Suppressor macrophage treated with lipopolysaccharide for 1 hour (primary cell): ENCODE data around the gene PBX3.

ENCODE experiments used
- DNase-seq, 3 donors: peaks; one replicate each; pipeline ENCODE4 v3.0.0-alpha.2; 2020 to 2022

Gene PBX3

GRCh38 chr9:125823874-125824406 is 76.8 kb downstream of the PBX3 start:
- DNase-seq = peak; percentile 9 to 50 (median 29)

DNA sequence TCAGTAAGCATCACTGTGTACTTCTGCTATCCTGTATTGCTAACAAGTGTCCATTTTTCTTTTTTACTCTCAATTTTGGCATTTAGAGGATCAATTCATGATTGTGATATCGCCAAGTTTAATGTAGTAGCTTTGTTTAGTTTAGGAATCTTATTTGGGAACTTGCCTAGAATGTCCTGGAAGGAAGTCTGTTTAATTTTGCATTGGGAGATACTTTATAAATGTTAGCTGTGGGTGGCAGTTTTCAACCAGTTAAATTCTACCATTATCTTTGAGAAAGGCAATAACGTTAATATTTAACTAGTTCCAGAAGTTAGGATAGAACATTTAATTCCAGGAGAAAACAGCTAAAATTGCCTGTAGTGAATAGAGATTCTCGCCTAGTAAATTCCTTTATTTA is 78.6 kb downstream of the PBX3 start:
- no peak for DNase-seq

- DNase-seq = no peak
Measured at GRCh38 chr9:125826850-125827249, 79.7 kb downstream of the PBX3 start.

DNA sequence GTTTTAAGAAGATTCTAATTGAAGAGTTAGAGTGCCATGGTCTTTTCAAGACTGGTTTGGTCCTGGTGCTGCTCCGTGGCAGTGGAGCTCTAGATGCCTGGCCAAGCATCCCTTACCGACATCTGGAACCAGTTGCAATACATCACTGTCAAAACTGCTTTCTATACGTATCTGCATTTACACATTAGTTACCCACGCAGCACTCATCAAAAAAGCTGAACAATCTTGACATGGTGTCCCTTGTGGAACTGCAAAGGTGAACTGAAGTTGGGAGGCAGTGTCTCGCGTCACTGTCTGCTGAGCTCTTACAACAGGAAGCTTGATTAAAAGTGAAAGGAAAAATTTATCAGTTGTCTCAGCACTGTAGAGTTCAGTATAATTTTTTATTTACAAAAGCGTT is 82.6 kb downstream of the PBX3 start:
- peak; percentile 54 to 61 (median 59) for DNase-seq

- DNase-seq = peak; percentile 8 to 20 (median 17)
Measured at GRCh38 chr9:125831054-125831453, 83.9 kb downstream of the PBX3 start.

DNA sequence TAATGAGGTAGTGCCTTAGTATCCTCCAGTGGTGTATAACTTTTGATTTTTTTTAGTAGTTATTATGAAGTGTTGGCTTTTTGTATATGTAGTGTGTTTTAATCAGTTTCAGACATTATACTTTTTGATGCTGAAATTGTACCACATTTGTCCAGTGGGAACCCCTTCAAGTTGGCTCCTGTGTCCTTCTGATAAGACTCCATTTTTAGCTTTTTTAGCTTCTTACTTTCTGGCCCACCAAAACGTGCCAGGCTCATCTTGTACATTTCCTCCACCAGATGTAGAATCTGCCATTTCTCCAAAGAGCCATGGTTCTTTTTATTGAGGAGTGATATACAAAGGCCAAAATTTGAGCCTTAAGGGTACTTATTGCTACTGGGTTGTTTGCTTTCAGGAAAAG is 84.4 kb downstream of the PBX3 start:
- DNase-seq = no peak

DNA sequence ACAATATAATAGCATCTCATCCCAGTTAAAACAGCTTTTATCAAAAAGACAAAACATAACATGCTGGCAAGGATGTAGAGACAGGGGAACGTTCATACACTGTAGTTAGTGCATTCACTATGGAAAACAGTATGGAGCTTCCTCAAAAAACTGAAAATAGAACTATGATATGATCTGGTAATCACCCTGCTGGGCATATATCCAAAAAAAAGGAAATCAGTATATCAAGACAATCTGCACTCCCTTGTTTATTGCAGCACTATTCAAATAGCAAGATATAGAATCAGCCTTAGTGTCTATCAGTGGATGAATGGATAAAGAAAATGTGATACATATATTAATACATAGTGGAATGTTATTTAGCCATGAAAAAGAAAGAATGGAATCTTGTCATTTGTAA is 88.5 kb downstream of the PBX3 start:
- DNase-seq = peak in 1 of 3 donors; percentile 27

GRCh38 chr9:125839317-125839716 is 92.1 kb downstream of the PBX3 start:
- peak; percentile 19 to 66 (median 63) for DNase-seq

GRCh38 chr9:125841444-125841843 is 94.3 kb downstream of the PBX3 start:
- no peak for DNase-seq

DNA sequence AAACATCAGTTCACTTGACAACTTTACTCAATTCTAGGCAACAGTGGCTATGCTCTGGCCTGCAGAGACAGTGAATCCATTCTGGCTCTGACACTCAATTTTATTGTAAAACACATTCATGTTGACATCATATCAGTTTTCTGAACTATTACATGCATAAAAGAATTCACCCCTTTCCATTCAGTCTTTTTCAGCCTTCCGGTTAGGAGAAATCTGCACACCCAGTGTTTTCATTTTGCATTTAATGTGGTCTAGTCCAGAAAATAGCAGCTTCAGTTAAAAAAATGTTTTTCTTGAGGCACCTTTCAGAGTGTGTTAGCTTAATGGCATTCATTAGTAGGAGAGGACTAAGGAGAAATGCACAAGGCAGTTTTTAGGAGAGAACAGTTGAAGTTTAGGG is 95.1 kb downstream of the PBX3 start:
- DNase-seq = no peak

DNA sequence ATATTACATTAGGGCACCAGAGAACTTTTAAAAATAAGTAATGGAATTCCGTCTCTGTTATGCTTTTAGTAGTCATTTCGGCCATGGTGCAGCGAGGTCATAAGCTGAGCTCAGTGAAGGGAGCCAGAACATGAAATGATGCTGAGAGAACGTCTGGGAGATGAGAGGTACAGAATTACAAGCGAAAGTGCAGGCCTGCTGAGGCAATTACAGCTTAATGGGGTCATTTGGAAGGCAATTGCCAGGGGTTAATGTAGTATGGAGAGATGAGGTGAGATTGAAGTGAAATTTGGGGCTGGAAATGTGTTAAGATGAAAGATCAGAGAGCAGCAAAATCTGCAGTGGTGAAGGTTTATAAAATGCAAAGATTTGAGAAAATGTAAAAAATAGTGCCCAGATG is 96.5 kb downstream of the PBX3 start:
- DNase-seq = no peak

GRCh38 chr9:125844611-125845010 is 97.4 kb downstream of the PBX3 start:
- DNase-seq = no peak

GRCh38 chr9:125845271-125845808 is 98.2 kb downstream of the PBX3 start:
- DNase-seq = no peak

- DNase-seq = no peak
Measured at GRCh38 chr9:125847735-125848134, 100.6 kb downstream of the PBX3 start.

DNA sequence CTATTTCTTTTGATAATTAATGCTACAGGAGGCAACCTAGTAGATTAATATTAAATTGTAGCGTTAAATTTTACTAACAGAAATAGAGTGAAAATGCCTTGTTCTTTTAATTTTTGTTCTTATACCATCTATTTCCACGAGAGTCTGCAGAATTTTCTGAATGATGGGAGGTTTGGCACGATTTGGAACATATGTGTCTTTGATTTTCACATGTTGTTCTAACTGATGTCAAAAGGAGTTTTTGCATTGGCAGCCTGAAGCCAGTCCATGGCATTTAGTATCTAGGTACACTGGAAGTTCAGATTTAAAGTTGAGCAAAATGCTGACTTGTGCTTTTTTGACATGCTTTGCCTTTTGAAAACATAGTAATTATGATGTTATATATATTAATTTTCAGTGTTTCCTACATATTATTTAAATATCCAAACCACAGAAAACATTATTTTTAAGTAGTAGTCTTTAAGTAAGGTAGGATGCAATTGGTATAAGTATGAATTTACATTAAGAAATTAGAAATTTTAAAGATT is 103.0 kb downstream of the PBX3 start:
- no peak for DNase-seq

GRCh38 chr9:125850763-125851162 is 103.6 kb downstream of the PBX3 start:
- no peak for DNase-seq

- no peak for DNase-seq
Measured at GRCh38 chr9:125851979-125852378, 104.8 kb downstream of the PBX3 start.

- DNase-seq = no peak
Measured at GRCh38 chr9:125852386-125852785, 105.2 kb downstream of the PBX3 start.

GRCh38 chr9:125854553-125855275 is 107.5 kb downstream of the PBX3 start:
- no peak for DNase-seq

DNA sequence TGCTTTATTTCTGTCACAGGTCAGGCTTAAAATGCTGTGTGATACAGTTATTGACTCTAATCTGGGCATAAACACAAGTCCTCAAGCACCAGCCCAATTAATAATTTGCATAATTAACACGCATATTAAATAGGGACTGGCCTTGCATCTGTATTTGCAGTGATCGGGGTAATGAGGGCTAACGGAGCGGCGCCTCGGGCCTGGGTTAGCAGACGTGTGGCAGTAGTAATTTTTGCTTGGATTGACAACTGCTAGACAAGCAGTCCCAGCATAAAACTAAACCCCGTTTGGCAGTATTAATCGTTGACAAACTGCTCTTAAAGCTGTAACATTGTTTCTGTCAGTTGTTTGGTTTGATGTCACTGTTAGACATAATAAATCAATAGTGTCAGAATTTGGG is 109.2 kb downstream of the PBX3 start:
- DNase-seq = no peak

DNA sequence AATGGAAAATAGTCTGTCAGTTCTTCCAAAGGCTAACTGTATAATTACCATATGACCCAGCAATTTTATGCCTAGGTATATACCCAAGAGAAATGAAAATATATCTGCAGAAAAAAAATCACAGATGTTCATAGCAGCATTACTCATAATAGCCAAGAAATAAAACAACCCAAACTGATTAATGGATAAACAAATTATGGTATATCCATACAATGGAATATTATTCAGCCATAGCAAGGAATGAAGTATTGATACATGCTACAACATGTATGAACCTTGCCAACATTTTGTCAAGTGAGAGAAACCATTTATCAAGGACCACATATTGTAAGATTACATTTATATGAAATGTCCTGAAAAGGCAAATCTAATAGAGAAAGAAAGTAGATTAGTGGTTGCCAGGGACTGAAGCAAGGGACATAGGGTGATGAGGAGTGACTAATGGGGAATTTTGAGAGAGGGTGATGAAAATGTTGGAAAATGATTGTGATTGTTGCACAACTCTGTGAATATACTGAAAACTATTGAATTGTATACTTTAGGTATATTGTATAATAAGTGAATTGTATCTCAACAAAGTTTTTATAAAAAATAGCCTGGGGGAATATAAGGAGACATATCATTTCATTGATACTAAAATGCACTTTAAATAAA is 114.4 kb downstream of the PBX3 start:
- peak; percentile 65 to 83 (median 76) for DNase-seq

- DNase-seq = peak; percentile 28 to 71 (median 62)
Measured at GRCh38 chr9:125863923-125864322, 116.8 kb downstream of the PBX3 start.

DNA sequence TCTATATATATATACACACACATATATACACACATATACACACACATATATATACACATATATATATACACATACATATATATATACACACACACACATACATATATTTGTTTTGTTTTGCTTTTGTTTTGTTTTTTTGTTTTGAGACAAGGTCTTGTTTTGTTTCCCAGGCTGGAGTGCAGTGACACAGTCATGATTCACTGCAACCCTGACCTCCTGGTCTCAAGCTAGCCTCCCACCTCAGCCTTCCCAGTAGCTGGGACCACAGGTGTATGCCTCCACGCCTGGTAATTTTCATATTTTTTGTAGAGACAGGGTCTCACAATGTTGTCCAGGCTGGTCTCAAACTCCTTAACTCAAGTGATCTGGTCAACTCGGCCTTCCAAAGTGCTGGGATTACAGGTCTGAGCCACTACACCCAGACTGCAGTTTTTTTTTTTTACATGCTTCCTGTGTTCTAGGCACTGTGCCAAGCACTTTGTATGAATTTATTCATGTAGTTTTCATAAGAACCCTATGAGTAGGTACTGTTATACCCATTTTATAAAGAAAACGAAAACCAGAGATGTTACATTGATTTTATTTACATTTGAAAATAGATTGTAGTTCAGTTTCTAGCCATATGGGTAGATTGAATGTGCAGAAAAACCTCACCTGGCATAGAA is 120.7 kb downstream of the PBX3 start:
- DNase-seq = no peak
